Endothelial cell of umbilical vein (primary cell): ENCODE results near the gene BTBD8. TPM values are rescaled to one million over a fixed set of nuclear protein-coding genes. Genes with fewer than 3 reads are reported as not detected.

Source experiments
- BruUV-seq: library from RNA; stranded (reverse); fragments of 400-500 nt; replicated peaks from 2 replicates; lab custom pipeline; 2021; lab: Mats Ljungman, UMichigan
- CTCF ChIA-PET: fragments of 300-600, 350-600 bp; sonication (Branson Sonifier 250); formaldehyde crosslinking; loops from one replicate; lab custom pipeline; 2021; ENCODE audit warnings: antibody characterized with exemption, inconsistent platforms; lab: Charles Lee
- POLR2A ChIA-PET: fragments of 300-600, 350-600 bp; sonication (Branson Sonifier 250); formaldehyde crosslinking; loops from one replicate; lab custom pipeline; 2021; ENCODE audit warnings: antibody characterized with exemption, inconsistent platforms; lab: Charles Lee
- DNase-seq: peaks from one replicate; pipeline ENCODE4 v3.0.0-alpha.2; 2011; ENCODE audit warnings: low read depth, low spot score
- FAIRE-seq: peaks from 2 replicates; lab custom pipeline; 2011; peaks lifted over from hg19 to GRCh38; lab: Jason Lieb, UNC
- H2AFZ ChIP-seq: 2 replicates; pipeline ENCODE4 v1.6.0; 2012; ENCODE audit warnings: low read depth, low read length, control low read depth, inconsistent platforms
- H3K27ac ChIP-seq: 2 replicates; pipeline ENCODE4 v1.5.1; 2011; ENCODE audit warnings: low read depth, mild to moderate bottlenecking, control low read depth, low read length, moderate library complexity; ENCODE audit not compliant: insufficient read depth
- H3K27me3 ChIP-seq, 2 experiments: 2 replicates each; pipeline versions ENCODE4 v1.6.0 to v1.6.1; 2011; ENCODE audit warnings: low read length in 2 of 2, mixed read lengths in 1 of 2; ENCODE audit not compliant: control insufficient read depth in 2 of 2, insufficient read depth in 2 of 2
- H3K36me3 ChIP-seq, 2 experiments: 2 replicates in 1 of 2; 3 replicates in 1 of 2; pipeline ENCODE4 v1.5.1; 2011; ENCODE audit warnings: low read length in 2 of 2, mild to moderate bottlenecking in 1 of 2, moderate library complexity in 1 of 2; ENCODE audit not compliant: control insufficient read depth in 2 of 2, insufficient read depth in 2 of 2; ENCODE audit errors: extremely low read depth in 1 of 2
- H3K4me1 ChIP-seq: 3 replicates; pipeline ENCODE4 v1.5.1; 2011; ENCODE audit warnings: mild to moderate bottlenecking, low read length; ENCODE audit not compliant: control insufficient read depth, insufficient read depth; ENCODE audit errors: extremely low read depth
- H3K4me2 ChIP-seq: 2 replicates; pipeline ENCODE4 v1.6.1; 2011; ENCODE audit warnings: low read length, control low read depth, mixed read lengths; ENCODE audit not compliant: insufficient read depth
- H3K4me3 ChIP-seq, 3 experiments: fragments of 200-600 bp in 1 of 3; sonication (generic), shearing (Covaris generic) in 1 of 3; replicated peaks in 1 of 3; 2 replicates each; pipeline ENCODE4 v1.5.1; 2011 to 2016; ENCODE audit warnings: control low read depth in 3 of 3, low read length in 3 of 3, mild to moderate bottlenecking in 2 of 3, inconsistent platforms in 1 of 3, low read depth in 1 of 3, moderate library complexity in 1 of 3; ENCODE audit not compliant: insufficient read depth in 1 of 3
- H3K79me2 ChIP-seq: 2 replicates; pipeline ENCODE4 v1.6.0; 2012; ENCODE audit warnings: low read length, inconsistent platforms; ENCODE audit not compliant: control insufficient read depth, insufficient read depth
- H3K9ac ChIP-seq: replicated peaks from 2 replicates; pipeline ENCODE3; 2011; ENCODE audit warnings: low read length, control low read depth; ENCODE audit not compliant: insufficient read depth; ENCODE audit errors: extremely low read depth
- H3K9me1 ChIP-seq: replicated peaks from 3 replicates; pipeline ENCODE4 v1.6.0; 2011; ENCODE audit warnings: mild to moderate bottlenecking, low read length; ENCODE audit not compliant: control insufficient read depth, insufficient read depth; ENCODE audit errors: extremely low read depth
- H3K9me3 ChIP-seq: replicated peaks from 2 replicates; pipeline ENCODE4 v1.5.1; 2012; ENCODE audit warnings: low read length, inconsistent platforms; ENCODE audit not compliant: control insufficient read depth, insufficient read depth
- H4K20me1 ChIP-seq: replicated peaks from 2 replicates; pipeline ENCODE3; 2011; ENCODE audit warnings: mild to moderate bottlenecking, low read length; ENCODE audit not compliant: control insufficient read depth, insufficient read depth; ENCODE audit errors: extremely low read depth
- CTCF ChIP-seq, 2 donors: IDR thresholded peaks; 1 replicate in 1 of 2; 2 replicates in 1 of 2; pipeline ENCODE4 v1.5.1; 2011; ENCODE audit warnings: low read length in 2 of 2, mild to moderate bottlenecking in 2 of 2, moderate library complexity in 2 of 2, control low read depth in 1 of 2, inconsistent platforms in 1 of 2, low read depth in 1 of 2; ENCODE audit not compliant: insufficient read depth in 1 of 2; ENCODE audit errors: extremely low read depth in 1 of 2
- EZH2 ChIP-seq: IDR thresholded peaks from 2 replicates; pipeline ENCODE4 v1.6.1; 2012; ENCODE audit warnings: borderline replicate concordance, low read depth, mild to moderate bottlenecking, moderate library complexity, low read length, inconsistent platforms; ENCODE audit not compliant: severe bottlenecking
- FOS ChIP-seq: IDR thresholded peaks from 2 replicates; pipeline ENCODE4 v1.6.1; 2011; ENCODE audit warnings: mild to moderate bottlenecking, low read length, moderate library complexity, borderline replicate concordance; ENCODE audit not compliant: insufficient read depth
- GATA2 ChIP-seq: IDR thresholded peaks from 2 replicates; pipeline ENCODE4 v1.7.0; 2011; ENCODE audit warnings: low read depth, mild to moderate bottlenecking, moderate library complexity, mixed read lengths, low read length; ENCODE audit not compliant: insufficient read length, insufficient read depth
- JUN ChIP-seq: IDR thresholded peaks from 2 replicates; pipeline ENCODE4 v1.6.1; 2011; ENCODE audit warnings: borderline replicate concordance, low read depth; ENCODE audit not compliant: insufficient read length, insufficient read depth
- MAX ChIP-seq: IDR thresholded peaks from 2 replicates; pipeline ENCODE4 v1.6.1; 2011; ENCODE audit not compliant: insufficient read depth, insufficient read length
- MYC ChIP-seq: IDR thresholded peaks from one replicate; pipeline ENCODE4 v1.6.1; 2011; ENCODE audit warnings: mild to moderate bottlenecking, low read depth, low read length
- POLR2A ChIP-seq: IDR thresholded peaks from 2 replicates; pipeline ENCODE4 v1.6.1; 2012; ENCODE audit warnings: low read depth, mild to moderate bottlenecking, control low read depth, low read length
- POLR2AphosphoS5 ChIP-seq: IDR thresholded peaks from 2 replicates; pipeline ENCODE4 v1.6.1; 2012; ENCODE audit warnings: low read depth, mild to moderate bottlenecking, control low read depth, low read length, moderate library complexity; ENCODE audit not compliant: insufficient read depth
- dilution Hi-C: fragments of 300-500 bp; cut with MboI; formaldehyde crosslinking; loops from one replicate; pipeline ENCODE4 v1.15.0; 2019; ENCODE audit warnings: low sequenced_read_pairs; ENCODE audit not compliant: extremely low pct_ligation_motif_present
- intact Hi-C: fragments of 100-400 bp; cut with micrococcal nuclease; formaldehyde crosslinking; loops from one replicate; pipeline ENCODE4 v1.10.0; 2022
- polyA plus RNA-seq, 4 experiments: library from polyadenylated mRNA; depleted of rRNA in 3 of 4; stranded (reverse) in 3 of 4; unstranded in 1 of 4; fragments of >200 nt; gene quantifications; 2 replicates each; pipeline versions ENCODE4 v1.2.1 to v1.2.3, GENCODE V29; 2011 to 2012; ENCODE audit warnings: missing spikeins in 1 of 4
- total RNA-seq: library from RNA; stranded (reverse); gene quantifications from 2 replicates; pipeline ENCODE4 v1.2.3, GENCODE V29; 2021

Gene BTBD8
- total and polyA plus RNA-seq, 2 donors (not counting 3 experiments of a cell fraction or from before 2014, with no cell fraction given), result 0.36 to 1.7 TPM

- BruUV-seq, result no TSS peak
- peaks cover 2% of the 10 kb centered on the region for H3K4me1 ChIP-seq
- no peaks in the 10 kb centered on the region for H3K9me3 ChIP-seq
- DNase-seq, result no peak
- intact Hi-C loops (loop anchor here (10.0 kb wide), 1 partner anchor 210 kb away; the partner anchor contains the start of genes GLMN and RPAP2), dilution Hi-C loops (no loop called here)
- POLR2A ChIA-PET, result no interaction called here
- no peak overlapping the region for H3K4me2 ChIP-seq
- no peaks in the 10 kb centered on the region for H3K9me1 ChIP-seq
- FAIRE-seq, result no peak
- no peak overlapping the region for H3K9ac ChIP-seq
- no peak overlapping the region for H3K4me3 ChIP-seq
- no peaks in the 10 kb centered on the region for H3K79me2 ChIP-seq
- no peaks in the 10 kb centered on the region for H3K36me3 ChIP-seq
- no peaks in the 10 kb centered on the region for H4K20me1 ChIP-seq
- TF ChIP-seq JUN, result no peak
- no peak for TF ChIP-seq FOS
- no peak for TF ChIP-seq MAX
- no peak overlapping the region for H3K27ac ChIP-seq
- no peak overlapping the region for H2AFZ ChIP-seq
- CTCF ChIA-PET, result no interaction called here
- H3K27me3 ChIP-seq, result peaks cover 0 to 2% of the 10 kb centered on the region in 2 experiments
Observed at GRCh38 chr1:92084651-92085050, 4.5 kb downstream of the BTBD8 start.

DNA sequence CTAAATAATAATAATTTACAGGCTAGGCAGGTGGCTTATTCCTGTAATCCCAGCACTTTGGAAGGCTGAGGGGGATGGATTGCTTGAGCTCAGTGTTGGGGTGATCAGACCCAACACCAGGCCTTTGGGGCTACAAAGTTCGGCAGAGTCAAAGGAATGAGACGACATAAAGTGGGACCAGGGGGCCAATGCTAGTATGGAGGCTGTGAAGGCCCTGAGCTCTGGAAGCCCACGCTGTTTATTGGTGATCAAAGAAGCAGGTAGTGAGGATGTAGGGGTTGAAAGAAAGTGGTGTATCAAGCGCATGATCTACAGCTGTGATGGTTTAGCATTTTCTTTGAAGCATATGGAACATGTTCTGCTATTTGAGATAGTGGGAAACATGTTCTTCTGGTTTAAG lies 5.6 kb downstream of the BTBD8 start:
- no peak overlapping the region for H3K4me2 ChIP-seq
- H3K4me3 ChIP-seq, result no peak overlapping the region
- FAIRE-seq, result no peak
- H3K9me1 ChIP-seq, result no peaks in the 10 kb centered on the region
- DNase-seq, result no peak
- TF ChIP-seq CTCF (IDR thresholded peaks at IDR 0.05; ENCODE audit: extremely low read depth in 1 of 2, insufficient read depth in 1 of 2, low read depth in 1 of 2, low read length in 2 of 2) (no peak), FOS (no peak), JUN (no peak), MYC (no peak), POLR2AphosphoS5 (no peak), EZH2 (no peak), MAX (no peak), GATA2 (no peak), POLR2A (no peak)
- no peak overlapping the region for H3K27ac ChIP-seq
- no peaks in the 10 kb centered on the region for H3K9me3 ChIP-seq
- intact Hi-C loops (loop anchor here (10.0 kb wide), 1 partner anchor 209 kb away; the partner anchor contains the start of genes GLMN and RPAP2), dilution Hi-C loops (no loop called here)
- H3K79me2 ChIP-seq, result no peaks in the 10 kb centered on the region
- peaks cover under 1% of the 10 kb centered on the region for H3K4me1 ChIP-seq
- H2AFZ ChIP-seq, result no peak overlapping the region
- H4K20me1 ChIP-seq, result no peaks in the 10 kb centered on the region
- H3K36me3 ChIP-seq, result no peaks in the 10 kb centered on the region
- CTCF ChIA-PET, result no interaction called here
- no TSS peak for BruUV-seq
- H3K9ac ChIP-seq, result no peak overlapping the region
- POLR2A ChIA-PET, result no interaction called here
- peaks cover 0 to 2% of the 10 kb centered on the region in 2 experiments for H3K27me3 ChIP-seq
